BLaER1 (cell line): ENCODE measurements around the gene ARPC2.
"Not testable (repeated sequence)": the region's sequence is repeated elsewhere in the genome, so short reads cannot be mapped to it uniquely, and the experiment has no call there.

ENCODE experiments used
- H3K27ac ChIP-seq: shearing (Covaris generic); formaldehyde crosslinking; 2 replicates; pipeline ENCODE4 v1.8.1; 2022
- H3K27me3 ChIP-seq: shearing (Covaris generic); formaldehyde crosslinking; 2 replicates; pipeline ENCODE4 v1.8.1; 2022
- H3K36me3 ChIP-seq: shearing (Covaris generic); formaldehyde crosslinking; 2 replicates; pipeline ENCODE4 v1.8.1; 2022
- H3K4me1 ChIP-seq: shearing (Covaris generic); formaldehyde crosslinking; 2 replicates; pipeline ENCODE4 v1.8.1; 2022
- H3K4me2 ChIP-seq: shearing (Covaris generic); formaldehyde crosslinking; 2 replicates; pipeline ENCODE4 v1.8.1; 2022
- H3K4me3 ChIP-seq: shearing (Covaris generic); formaldehyde crosslinking; 2 replicates; pipeline ENCODE4 v1.8.1; 2022
- H3K9ac ChIP-seq: shearing (Covaris generic); formaldehyde crosslinking; 2 replicates; pipeline ENCODE4 v1.8.1; 2022
- H3K9me3 ChIP-seq: shearing (Covaris generic); formaldehyde crosslinking; 2 replicates; pipeline ENCODE4 v1.8.1; 2022
- H4K20me1 ChIP-seq: shearing (Covaris generic); formaldehyde crosslinking; 2 replicates; pipeline ENCODE4 v1.8.1; 2022
- Cebpa-rat ChIP-seq: shearing (Covaris generic); IDR thresholded peaks from 2 replicates; pipeline ENCODE4 v1.8.1; 2022

Gene ARPC2

DNA sequence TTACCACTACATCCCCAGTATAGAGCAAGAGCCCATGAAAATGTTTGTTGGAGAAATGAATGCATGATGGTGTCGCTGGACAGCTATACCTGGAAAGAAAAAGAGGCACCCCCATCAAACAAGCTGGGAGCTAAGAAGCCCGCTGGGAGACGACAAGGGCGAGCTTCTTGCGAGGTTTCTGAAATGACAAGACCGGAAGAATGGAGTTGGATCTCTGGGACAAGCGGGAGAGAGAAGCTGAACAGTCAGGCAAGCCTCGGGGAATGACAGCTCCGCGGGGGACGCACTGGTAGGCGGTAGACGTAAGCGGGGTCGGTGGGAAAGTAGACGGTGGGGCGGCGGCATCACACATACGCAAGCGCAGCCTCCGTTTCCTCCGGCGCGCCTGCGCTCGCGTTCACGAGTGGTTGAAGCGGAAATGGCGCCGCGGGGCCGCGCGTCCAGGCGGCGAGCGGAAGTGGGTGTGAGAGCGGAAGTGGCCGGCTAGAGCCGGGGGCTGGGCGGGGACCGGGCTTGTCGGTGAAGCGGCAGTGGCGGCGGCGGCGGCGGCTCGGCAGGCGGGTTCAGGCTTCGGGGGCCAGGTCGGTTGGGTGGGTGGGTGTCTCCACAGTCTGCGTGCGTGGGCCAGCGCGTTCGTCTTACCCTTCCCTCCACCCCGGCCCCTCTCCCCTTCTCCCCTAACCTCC lies at the start of gene ARPC2:
Gene ARPC2, plus strand, starts transcription at position 516 of the 686 bp plus-strand sequence. CDS start 282 bp downstream, outside the sequence.
- H3K27ac ChIP-seq = peak within 1 kb of the TSS; percentile 92
- no peak for TF ChIP-seq Cebpa-rat
- H3K4me2 ChIP-seq = peak within 1 kb of the TSS; percentile 94
- peaks cover 44% of the 10 kb centered on the region for H4K20me1 ChIP-seq
- peaks cover 47% of the 10 kb centered on the region for H3K4me1 ChIP-seq
- H3K36me3 ChIP-seq = peaks cover 11% of the 10 kb centered on the region; the same call in 1 of the 2 replicates
- no peaks in the 10 kb centered on the region for H3K27me3 ChIP-seq
- peak within 1 kb of the TSS; percentile 96 for H3K9ac ChIP-seq
- H3K4me3 ChIP-seq = peak within 1 kb of the TSS; percentile 97
- no peaks in the 10 kb centered on the region for H3K9me3 ChIP-seq

DNA sequence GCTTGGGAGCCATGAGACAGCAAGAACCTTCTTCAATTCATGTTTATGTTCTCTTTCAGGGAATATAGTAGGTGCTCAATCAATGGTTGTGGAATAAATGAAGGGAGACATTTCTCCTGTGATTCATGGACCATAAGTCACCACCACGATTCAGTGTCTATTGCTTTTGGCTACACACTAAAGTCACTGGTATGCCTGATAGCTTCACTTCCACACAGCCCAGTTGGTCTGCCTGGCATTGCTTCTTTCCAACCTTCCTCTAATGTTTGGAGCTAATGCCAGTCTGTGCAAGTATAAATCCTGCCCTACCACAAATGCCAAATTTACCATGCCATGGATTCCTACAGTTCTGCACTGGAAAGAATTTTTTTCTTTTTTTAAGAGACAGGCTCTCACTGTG lies 49.0 kb upstream of the ARPC2 start:
- no peak overlapping the region for H3K4me3 ChIP-seq
- H3K9me3 ChIP-seq = no peaks in the 10 kb centered on the region
- H3K9ac ChIP-seq = no peak overlapping the region
- H4K20me1 ChIP-seq = no peaks in the 10 kb centered on the region
- H3K4me2 ChIP-seq = no peak overlapping the region
- H3K27me3 ChIP-seq = no peaks in the 10 kb centered on the region
- peaks cover 8% of the 10 kb centered on the region for H3K4me1 ChIP-seq
- H3K27ac ChIP-seq = no peak overlapping the region
- TF ChIP-seq Cebpa-rat = no peak
- no peaks in the 10 kb centered on the region for H3K36me3 ChIP-seq

DNA sequence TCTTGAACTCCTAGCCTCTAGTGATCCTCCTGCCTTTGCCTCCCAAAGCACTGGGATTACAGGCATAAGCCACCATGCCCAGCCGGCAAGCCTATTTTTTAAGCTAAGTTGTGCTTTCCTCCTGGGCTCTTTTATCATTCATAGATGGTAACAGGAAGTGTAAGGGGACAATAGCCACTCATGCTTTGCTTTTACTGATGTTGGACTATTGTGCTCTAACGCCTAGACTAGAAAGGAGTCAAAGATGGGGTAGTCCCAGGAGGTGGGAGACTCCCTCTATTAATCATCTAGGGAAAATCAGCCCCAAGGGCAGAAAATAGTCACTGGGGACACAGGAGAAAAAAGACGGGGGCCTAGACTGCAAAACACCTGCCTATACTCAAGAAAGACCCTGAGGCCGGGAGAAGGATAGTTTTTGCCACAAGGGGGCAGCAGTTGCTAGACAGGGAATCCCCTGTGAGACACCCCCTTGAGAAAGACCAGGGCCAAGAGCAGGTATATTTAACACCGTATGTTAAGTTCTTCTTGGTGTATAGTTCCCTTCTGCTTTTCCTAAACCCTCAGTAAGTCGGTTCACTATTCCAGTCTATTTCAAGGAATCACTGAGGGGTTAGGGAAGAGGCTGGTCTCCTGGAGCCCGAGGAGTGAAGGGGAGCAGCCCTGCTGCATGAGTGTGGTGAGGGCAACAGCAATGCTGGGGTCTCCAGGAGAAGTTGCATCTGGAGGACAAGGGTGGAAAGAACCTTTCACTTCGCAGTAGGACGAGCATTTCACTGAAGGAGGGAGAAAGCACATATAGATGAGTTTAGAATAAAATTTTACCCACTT lies 48.1 kb upstream of the ARPC2 start:
- no peak for TF ChIP-seq Cebpa-rat
- Histone ChIP-seq H3K36me3 (no peaks in the 10 kb centered on the region), H3K9me3 (no peaks in the 10 kb centered on the region), H3K27me3 (no peaks in the 10 kb centered on the region), H3K4me2 (no peak overlapping the region), H3K4me3 (no peak overlapping the region), H4K20me1 (no peaks in the 10 kb centered on the region), H3K4me1 (peaks cover 8% of the 10 kb centered on the region), H3K9ac (no peak overlapping the region), H3K27ac (no peak overlapping the region)

DNA sequence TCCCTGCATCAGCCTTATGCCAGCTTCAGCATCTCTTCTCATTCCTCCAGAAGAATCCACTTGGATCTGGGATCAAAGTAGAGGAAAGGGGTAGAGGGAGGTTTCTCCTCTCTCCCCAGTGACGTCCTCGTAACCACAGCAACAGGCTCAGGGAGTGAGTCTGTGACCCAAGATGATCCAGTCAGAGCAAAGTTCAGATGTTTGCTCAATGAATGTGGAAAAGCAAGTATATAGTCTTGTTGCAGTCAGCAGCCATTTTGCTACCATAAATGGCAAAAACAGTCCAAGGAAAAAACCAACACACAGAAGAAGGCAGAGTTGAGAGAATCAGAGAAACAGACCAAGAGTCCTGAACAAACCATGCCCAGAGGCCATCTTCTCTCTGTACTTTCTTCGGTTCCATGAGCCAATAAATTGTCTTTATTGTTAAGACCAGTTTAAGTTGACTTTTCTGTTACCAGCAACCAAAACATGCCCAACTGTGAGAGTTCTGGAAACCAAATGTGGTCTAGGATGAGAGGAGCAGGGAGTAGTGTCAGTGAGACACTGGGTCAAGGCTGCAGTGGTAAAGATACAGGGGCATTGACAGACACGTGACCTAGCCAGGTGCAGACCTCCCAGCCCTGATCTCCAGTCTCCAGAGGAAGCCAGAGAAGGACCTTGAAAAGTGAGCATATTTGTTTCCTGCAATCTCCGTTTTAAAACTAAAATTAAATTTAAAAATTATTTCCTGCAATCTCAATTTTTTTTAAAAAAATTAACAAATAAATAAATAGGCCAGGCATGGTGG lies 47.0 kb upstream of the ARPC2 start:
- H3K4me2 ChIP-seq = peak overlapping the region; percentile 10; the same call in 1 of the 2 replicates
- no peak overlapping the region for H3K4me3 ChIP-seq
- H4K20me1 ChIP-seq = no peaks in the 10 kb centered on the region
- no peaks in the 10 kb centered on the region for H3K9me3 ChIP-seq
- H3K9ac ChIP-seq = no peak overlapping the region
- H3K27me3 ChIP-seq = no peaks in the 10 kb centered on the region
- H3K4me1 ChIP-seq = peaks cover 8% of the 10 kb centered on the region
- H3K27ac ChIP-seq = no peak overlapping the region
- TF ChIP-seq Cebpa-rat = no peak
- no peaks in the 10 kb centered on the region for H3K36me3 ChIP-seq

DNA sequence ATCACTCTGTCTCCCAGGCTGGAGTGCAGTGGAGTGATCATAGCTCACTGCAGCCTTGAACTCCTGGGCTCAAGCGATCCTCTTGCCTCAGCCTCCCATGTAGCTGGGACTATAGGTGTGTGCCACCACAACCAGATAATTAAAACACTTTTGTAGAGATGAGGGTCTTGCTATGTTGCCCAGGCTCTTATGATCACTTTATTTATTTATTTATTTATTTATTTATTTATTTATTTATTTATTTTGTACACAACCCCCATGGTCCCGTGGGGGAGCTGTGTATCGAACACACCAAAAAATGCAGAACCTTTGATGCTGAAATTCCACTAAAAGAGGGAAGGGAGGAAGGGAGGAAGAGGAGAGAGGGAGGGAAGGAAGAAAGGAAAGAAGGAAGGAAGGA lies 45.2 kb upstream of the ARPC2 start:
- H3K4me1 ChIP-seq, H4K20me1 ChIP-seq, H3K9me3 ChIP-seq, H3K27me3 ChIP-seq, H3K9ac ChIP-seq, H3K4me3 ChIP-seq, H3K27ac ChIP-seq, H3K36me3 ChIP-seq, H3K4me2 ChIP-seq: not testable (repeated sequence)

DNA sequence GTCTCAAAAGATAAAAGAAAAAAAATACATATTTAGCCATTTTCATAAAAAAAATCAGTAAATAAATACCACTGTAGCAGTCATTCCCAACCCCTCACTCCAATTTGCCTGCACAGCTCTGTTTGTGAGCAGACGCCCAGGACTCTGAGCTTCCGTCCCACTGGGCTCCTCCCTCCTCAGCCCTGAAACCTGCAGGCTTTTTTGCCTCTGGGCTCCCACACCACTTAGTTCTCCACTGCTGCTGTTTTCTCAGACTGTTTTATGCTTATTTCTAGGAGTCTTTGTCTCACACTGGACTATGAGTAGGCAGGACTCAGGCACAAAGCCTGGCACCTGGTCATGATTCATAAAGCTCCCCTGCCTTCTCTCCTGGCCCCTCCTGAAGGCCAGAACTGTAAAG lies 44.1 kb upstream of the ARPC2 start:
- no peaks in the 10 kb centered on the region for H3K27me3 ChIP-seq
- H3K4me1 ChIP-seq = no peaks in the 10 kb centered on the region

DNA sequence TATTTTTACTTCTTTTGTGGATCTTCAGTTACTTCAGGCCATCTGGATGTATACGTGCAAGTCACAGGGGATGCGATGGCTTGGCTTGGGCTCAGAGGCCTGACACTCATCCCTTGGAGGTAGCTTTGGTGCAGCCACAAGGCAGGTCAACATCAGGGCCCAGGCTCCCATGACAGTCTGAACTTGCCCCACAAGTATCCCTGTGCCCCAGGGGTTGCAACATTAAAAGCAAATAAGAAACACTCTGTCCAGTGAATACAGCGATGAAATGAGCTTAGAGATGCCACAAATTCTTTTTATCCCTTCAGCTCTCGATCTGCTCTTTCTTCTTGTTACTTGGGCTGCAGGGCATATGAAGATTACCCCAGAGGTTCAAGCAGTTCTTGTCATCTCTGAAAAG lies 37.2 kb upstream of the ARPC2 start:
- H3K27ac ChIP-seq = no peak overlapping the region
- H3K27me3 ChIP-seq = no peaks in the 10 kb centered on the region
- no peak overlapping the region for H3K4me3 ChIP-seq
- H3K36me3 ChIP-seq = no peaks in the 10 kb centered on the region
- no peaks in the 10 kb centered on the region for H3K4me1 ChIP-seq
- H3K4me2 ChIP-seq = no peak overlapping the region
- TF ChIP-seq Cebpa-rat = no peak
- no peak overlapping the region for H3K9ac ChIP-seq
- H4K20me1 ChIP-seq = no peaks in the 10 kb centered on the region
- no peaks in the 10 kb centered on the region for H3K9me3 ChIP-seq

More for the DNA sequence above, 44.1 kb upstream of the ARPC2 start:
- Histone ChIP-seq H3K9ac (no peak overlapping the region), H3K36me3 (no peaks in the 10 kb centered on the region), H4K20me1 (no peaks in the 10 kb centered on the region), H3K27ac (no peak overlapping the region), H3K4me2 (no peak overlapping the region), H3K4me3 (no peak overlapping the region), H3K9me3 (no peaks in the 10 kb centered on the region)
- TF ChIP-seq Cebpa-rat = no peak

DNA sequence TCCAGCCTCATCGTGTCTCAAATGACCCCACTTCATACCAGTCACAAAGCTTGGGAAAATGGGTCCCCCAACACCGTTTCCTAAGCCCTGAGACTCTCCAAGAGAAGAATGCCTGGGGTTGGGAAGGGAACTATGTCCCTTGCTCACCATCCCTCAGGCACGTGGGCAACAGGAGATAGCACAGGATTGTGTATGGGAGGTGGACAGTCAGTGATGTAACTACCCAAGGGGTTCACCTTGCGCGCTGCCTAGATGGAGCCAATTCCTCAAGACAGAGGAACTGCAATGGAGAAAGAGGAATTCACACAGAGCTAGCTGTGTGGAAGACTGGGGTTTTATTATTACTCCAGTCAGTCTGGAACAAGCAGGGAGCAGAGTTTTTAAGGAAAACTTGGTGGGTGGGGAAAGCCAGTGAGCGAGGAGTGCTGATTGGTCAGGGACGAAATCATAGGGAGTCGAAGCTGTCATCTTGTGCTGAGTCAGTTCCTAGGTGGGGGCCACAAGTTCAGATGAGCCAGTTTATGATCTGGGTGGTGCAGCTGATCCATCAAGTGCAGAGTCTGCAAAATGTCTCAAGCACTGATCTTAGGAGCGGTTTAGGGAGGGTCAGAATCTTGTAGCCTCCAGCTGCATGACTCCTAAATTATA lies 36.4 kb upstream of the ARPC2 start:
- no peaks in the 10 kb centered on the region for H3K36me3 ChIP-seq
- no peak overlapping the region for H3K4me2 ChIP-seq
- no peaks in the 10 kb centered on the region for H3K27me3 ChIP-seq
- H3K27ac ChIP-seq = no peak overlapping the region
- H3K4me1 ChIP-seq = no peaks in the 10 kb centered on the region
- H3K9me3 ChIP-seq = no peaks in the 10 kb centered on the region
- no peak overlapping the region for H3K4me3 ChIP-seq
- no peak for TF ChIP-seq Cebpa-rat
- H3K9ac ChIP-seq = no peak overlapping the region
- H4K20me1 ChIP-seq = no peaks in the 10 kb centered on the region

DNA sequence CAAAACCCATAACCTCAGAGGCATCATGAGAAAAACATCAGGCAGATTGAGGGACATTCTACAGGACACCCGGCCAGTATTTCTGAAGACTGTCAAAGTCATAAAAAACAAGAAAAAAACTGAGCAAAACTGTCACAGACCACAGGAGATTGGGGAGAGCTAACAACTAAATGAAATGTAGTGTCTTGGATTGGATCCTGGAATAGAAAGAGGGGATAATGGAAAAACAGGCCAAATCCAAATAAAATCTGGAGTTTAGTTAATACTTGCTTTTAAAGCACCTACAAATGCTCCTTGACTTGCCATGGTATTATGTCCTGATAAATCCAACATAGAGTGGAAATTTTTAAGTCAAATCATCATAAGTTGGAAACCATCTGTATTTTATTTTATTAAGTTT lies 32.7 kb upstream of the ARPC2 start:
- no peaks in the 10 kb centered on the region for H4K20me1 ChIP-seq
- H3K36me3 ChIP-seq = no peaks in the 10 kb centered on the region
- no peak overlapping the region for H3K27ac ChIP-seq
- H3K27me3 ChIP-seq = no peaks in the 10 kb centered on the region
- H3K4me3 ChIP-seq = no peak overlapping the region
- no peak for TF ChIP-seq Cebpa-rat
- H3K4me1 ChIP-seq = no peaks in the 10 kb centered on the region
- H3K9me3 ChIP-seq = no peaks in the 10 kb centered on the region
- H3K9ac ChIP-seq = no peak overlapping the region
- no peak overlapping the region for H3K4me2 ChIP-seq
